Endothelial cell (in vitro differentiated cells): ENCODE measurements around the gene SPATA45. TPM values are rescaled to one million over a fixed set of nuclear protein-coding genes. Genes with fewer than 3 reads are reported as not detected.

Source experiments
- DNase-seq: peaks from one replicate; pipeline ENCODE4 v3.0.0; 2021; ENCODE audit warnings: low spot score
- H3K27ac Mint-ChIP-seq: one replicate; pipeline ENCODE4 v1.8.0; 2021; ENCODE audit warnings: mixed read lengths, inconsistent platforms; ENCODE audit not compliant: unreplicated experiment
- H3K27me3 Mint-ChIP-seq: one replicate; pipeline ENCODE4 v1.8.0; 2021; ENCODE audit warnings: mild to moderate bottlenecking, moderate library complexity, mixed read lengths, inconsistent platforms; ENCODE audit not compliant: unreplicated experiment
- H3K36me3 Mint-ChIP-seq: one replicate; pipeline ENCODE4 v1.8.0; 2021; ENCODE audit warnings: mild to moderate bottlenecking, low read depth, mixed read lengths, inconsistent platforms; ENCODE audit not compliant: unreplicated experiment
- H3K4me1 Mint-ChIP-seq: one replicate; pipeline ENCODE4 v1.8.0; 2021; ENCODE audit warnings: mild to moderate bottlenecking, mixed read lengths, inconsistent platforms; ENCODE audit not compliant: unreplicated experiment
- H3K4me3 Mint-ChIP-seq: one replicate; pipeline ENCODE4 v1.8.0; 2021; ENCODE audit warnings: mild to moderate bottlenecking, mixed read lengths, inconsistent platforms; ENCODE audit not compliant: unreplicated experiment
- H3K9me3 Mint-ChIP-seq: one replicate; pipeline ENCODE4 v1.8.0; 2021; ENCODE audit warnings: mixed read lengths, inconsistent platforms; ENCODE audit not compliant: unreplicated experiment
- CTCF ChIP-seq: fragments of 200-600 bp; sonication (generic); IDR thresholded peaks from one replicate; pipeline ENCODE4 v1.5.0; 2021; ENCODE audit warnings: antibody characterized with exemption; ENCODE audit not compliant: unreplicated experiment
- total RNA-seq: library from RNA; stranded (reverse); fragmentation: NEBNext Ultra II Directional; extraction: Animal tissue kit (Norgen Biotek cat#: 25700); gene quantifications from one replicate; pipeline ENCODE4 v1.2.1, GENCODE V29; 2021; ENCODE audit not compliant: unreplicated experiment

SPATA45 gene
- total RNA-seq, 1 donor from 2014 or later: 0.82 TPM

GRCh38 chr1:212785871-212786270, 61.6 kb downstream of the SPATA45 start:
- TF ChIP-seq CTCF: no peak
- no peak for DNase-seq
- Mint-ChIP-seq H3K9me3 (no peaks in the 10 kb centered on the region), H3K4me3 (no peak overlapping the region), H3K27me3 (no peaks in the 10 kb centered on the region), H3K27ac (no peak overlapping the region), H3K36me3 (peaks cover 15% of the 10 kb centered on the region), H3K4me1 (no peaks in the 10 kb centered on the region)

GRCh38 chr1:212783976-212784375, 63.5 kb downstream of the SPATA45 start:
- TF ChIP-seq CTCF: no peak
- no peak for DNase-seq
- no peaks in the 10 kb centered on the region for H3K9me3 Mint-ChIP-seq
- peaks cover 15% of the 10 kb centered on the region for H3K36me3 Mint-ChIP-seq
- H3K4me3 Mint-ChIP-seq: no peak overlapping the region
- no peaks in the 10 kb centered on the region for H3K27me3 Mint-ChIP-seq
- H3K27ac Mint-ChIP-seq: no peak overlapping the region
- no peaks in the 10 kb centered on the region for H3K4me1 Mint-ChIP-seq

- peak; percentile 67 for TF ChIP-seq CTCF
- peaks cover 5% of the 10 kb centered on the region for H3K9me3 Mint-ChIP-seq
- no peak overlapping the region for H3K27ac Mint-ChIP-seq
- no peaks in the 10 kb centered on the region for H3K27me3 Mint-ChIP-seq
- no peaks in the 10 kb centered on the region for H3K4me1 Mint-ChIP-seq
- H3K4me3 Mint-ChIP-seq: peak overlapping the region; percentile 21
- peaks cover 23% of the 10 kb centered on the region for H3K36me3 Mint-ChIP-seq
- DNase-seq: no peak
These were observed 64.9 kb downstream of the SPATA45 start for GRCh38 chr1:212782422-212783154.

GRCh38 chr1:212781225-212781624, 66.2 kb downstream of the SPATA45 start:
- no peaks in the 10 kb centered on the region for H3K4me1 Mint-ChIP-seq
- no peak overlapping the region for H3K27ac Mint-ChIP-seq
- no peaks in the 10 kb centered on the region for H3K27me3 Mint-ChIP-seq
- peaks cover 5% of the 10 kb centered on the region for H3K9me3 Mint-ChIP-seq
- peaks cover 30% of the 10 kb centered on the region for H3K36me3 Mint-ChIP-seq
- no peak overlapping the region for H3K4me3 Mint-ChIP-seq
- no peak for TF ChIP-seq CTCF
- no peak for DNase-seq

GRCh38 chr1:212780759-212781158, 66.7 kb downstream of the SPATA45 start:
- Mint-ChIP-seq H3K4me1 (no peaks in the 10 kb centered on the region), H3K4me3 (no peak overlapping the region), H3K27me3 (no peaks in the 10 kb centered on the region), H3K27ac (no peak overlapping the region), H3K36me3 (peaks cover 30% of the 10 kb centered on the region), H3K9me3 (peaks cover 5% of the 10 kb centered on the region)
- no peak for TF ChIP-seq CTCF
- DNase-seq: no peak
